Activated effector memory CD4-positive, alpha-beta T cell treated with anti-CD3 and anti-CD28 coated beads, Interleukin-2, amount 50 U/mL, for 16 hours (primary cell): ENCODE data around the gene CMTM2.
"Not testable (repeated sequence)": the region's sequence is repeated elsewhere in the genome, so short reads cannot be mapped to it uniquely, and the experiment has no call there.

Experiments used
- DNase-seq: peaks from one replicate; pipeline ENCODE4 v3.0.0-alpha.2; 2020

CMTM2 gene

DNA sequence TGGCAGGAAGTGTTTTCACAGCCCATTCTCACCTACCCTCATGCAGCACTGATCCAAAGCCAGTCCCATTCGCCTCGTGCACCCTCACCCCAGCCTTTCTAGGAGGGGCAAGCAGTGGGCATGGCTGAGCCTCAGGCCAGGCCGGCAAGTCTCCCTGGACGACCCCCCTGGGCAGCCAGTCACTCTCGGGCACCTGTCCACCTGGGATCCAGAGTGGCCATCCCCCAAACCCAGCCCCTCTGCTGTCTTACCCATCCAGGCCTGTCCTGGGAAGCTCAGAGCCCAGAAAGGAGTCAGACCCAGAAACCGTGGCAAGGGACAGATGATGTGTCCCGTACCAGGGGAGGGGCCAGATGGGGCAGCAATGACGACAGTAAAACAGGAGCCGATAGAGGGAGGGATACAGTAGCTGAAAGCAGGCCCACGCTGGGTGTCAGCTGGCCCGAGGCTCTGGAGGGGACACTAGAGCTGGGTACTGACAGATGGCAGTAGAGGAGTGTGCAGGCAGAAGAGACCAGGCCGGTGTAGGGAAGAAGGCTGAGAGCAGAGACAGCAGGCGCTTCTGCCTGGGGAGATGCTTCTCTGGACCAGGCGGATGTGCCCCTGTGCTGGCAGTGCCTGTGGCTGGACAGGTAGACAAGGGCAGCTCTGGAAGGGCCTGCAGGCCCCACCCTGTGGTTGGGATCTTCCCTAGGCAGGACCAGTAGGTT is 31.0 kb downstream of the CMTM2 start:
- no peak for DNase-seq

DNA sequence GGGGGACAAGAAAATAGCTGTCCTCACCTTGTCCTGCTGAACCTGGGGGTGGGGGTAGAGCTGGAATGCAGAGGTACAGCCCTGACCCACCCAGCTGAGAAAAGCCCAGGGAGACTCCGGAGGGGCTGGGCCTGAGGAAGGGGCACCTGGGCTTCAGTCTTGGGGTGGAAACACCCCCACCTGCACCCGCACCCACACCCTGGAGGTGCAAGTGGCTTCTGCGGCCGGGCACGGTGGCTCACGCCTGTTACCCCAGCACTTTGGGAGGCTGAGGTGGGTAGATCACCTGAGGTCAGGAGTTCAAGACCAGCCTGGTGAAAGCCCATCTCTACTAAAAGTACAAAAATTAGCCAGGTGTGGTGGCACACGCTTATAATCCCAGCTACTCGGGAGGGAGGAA is 32.6 kb downstream of the CMTM2 start:
- not testable (repeated sequence) for DNase-seq

DNA sequence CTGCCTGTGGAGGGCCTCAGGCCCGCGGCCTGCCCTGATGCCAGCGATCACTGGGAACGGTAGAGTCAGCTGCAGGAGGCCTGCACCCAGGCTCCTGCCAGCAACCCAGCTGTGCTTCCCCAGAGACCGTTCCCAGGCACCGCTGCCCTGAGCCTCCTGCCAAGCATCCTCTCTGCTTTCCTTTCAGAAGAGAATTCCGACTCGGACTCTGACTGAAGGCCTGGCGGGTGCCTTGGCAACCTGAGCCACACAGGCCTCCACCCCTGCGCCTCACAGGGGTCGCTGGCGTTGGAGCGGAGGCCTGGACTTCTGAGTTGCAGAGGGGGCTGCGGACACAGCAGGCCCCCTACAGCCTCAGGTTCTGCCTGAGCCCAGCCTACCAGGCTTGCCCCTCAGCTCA is 33.2 kb downstream of the CMTM2 start:
- DNase-seq, result no peak

DNA sequence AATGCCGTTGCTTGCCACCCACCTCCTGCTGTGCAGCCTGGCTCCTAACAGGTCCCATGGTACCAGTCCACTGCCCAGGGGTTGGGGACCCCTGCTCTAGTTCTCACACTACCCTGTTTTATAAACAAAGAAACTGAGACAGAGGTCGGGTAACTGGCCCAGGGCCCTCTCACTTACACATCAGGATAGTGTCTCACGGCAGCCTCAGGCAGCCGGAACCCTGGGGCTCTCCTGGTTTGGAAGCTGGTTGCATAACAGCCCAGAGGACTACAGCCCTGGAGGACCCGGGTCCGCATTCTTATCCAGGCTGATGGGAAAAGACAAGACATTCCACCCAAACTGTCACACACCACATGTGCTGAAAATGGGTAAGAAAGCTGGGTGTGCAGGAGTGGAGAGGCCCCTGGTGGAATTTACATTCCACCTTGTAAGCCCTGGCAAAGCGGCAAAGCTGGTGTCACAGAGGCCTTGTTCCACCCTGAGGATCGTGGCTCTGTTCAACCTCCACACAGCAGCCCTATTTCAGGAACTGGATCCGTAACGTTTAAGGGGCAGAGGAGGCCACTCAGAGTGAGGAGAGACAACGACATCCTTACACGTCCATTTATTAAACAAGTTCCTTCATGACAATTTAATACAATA is 35.0 kb downstream of the CMTM2 start:
- no peak for DNase-seq

DNA sequence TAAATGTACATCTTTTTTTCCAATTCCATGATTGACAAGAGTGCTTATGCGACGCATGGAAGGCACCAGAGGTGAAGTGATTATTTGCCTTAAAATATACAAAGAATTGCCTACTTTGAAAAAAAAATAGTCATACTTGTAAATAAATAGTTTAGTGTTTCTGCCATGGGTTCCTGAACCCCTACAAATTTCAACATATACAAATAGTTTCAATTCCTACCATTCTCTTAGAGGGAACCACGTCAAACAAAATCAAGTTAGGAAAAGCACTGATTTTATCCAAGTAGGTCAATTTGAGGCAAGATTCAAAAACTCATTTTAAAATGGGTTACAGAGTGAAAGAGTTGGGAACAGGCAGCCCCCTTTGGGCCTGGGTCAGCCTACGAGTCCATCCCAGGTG is 36.9 kb downstream of the CMTM2 start:
- DNase-seq, result no peak

DNA sequence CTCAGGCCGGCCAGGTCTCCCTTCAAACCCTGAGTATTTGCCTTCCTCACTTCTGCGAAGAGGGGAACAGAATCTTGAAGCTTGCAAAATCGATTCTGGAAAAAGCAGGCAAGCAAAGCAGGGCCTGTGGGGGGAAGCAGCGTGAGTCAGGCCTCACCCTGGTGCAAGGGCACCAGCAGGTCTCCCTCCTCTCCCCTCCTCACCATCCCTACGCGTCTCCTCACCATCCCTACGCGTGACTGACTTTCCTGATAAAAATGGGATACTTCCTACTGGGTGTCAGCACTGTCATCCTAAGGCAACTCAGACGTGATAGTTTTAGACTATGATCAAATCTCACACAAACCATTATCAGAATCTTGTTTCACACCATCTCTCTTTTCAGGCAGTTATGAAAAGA is 37.3 kb downstream of the CMTM2 start:
- no peak for DNase-seq

DNA sequence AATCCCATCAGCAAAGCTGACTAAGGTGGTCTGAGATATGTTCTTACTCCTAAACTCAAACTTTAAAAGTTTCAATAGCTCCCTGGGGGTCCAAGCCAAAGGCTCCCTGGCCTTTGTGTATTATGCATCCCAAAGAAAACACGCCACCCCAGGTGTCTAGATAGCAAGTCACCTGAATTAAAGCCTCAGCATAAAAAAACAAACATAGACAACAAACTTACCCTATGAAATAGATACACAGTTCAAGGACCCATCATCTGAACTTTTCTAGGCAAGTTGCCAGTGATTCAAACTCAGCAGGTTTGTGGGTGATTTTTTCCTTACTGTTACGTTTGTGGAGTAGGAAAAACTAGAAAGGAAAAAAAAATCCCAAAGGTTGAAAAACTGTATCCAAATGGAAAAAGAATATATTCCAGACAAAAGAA is 37.8 kb downstream of the CMTM2 start:
- DNase-seq, result no peak

DNA sequence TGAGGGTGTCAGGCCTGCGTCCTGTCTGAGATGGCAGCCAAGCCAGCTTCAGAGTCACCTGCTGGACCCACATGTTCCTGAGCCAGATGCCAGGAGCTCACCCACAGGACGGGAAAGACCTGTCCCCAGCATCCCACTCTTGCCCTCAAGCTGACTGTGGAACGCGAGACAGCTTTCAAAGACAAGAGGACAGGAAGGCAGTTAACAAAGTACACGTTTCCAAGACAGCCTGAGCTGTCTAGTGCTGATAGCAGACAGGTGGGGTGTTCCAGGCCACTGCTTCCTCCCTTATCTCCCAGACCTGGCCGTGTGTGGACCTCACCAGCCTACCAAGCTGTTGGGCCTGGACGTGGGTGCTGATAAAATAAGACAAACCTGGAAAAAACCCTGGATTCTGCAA is 38.5 kb downstream of the CMTM2 start:
- no peak for DNase-seq

DNA sequence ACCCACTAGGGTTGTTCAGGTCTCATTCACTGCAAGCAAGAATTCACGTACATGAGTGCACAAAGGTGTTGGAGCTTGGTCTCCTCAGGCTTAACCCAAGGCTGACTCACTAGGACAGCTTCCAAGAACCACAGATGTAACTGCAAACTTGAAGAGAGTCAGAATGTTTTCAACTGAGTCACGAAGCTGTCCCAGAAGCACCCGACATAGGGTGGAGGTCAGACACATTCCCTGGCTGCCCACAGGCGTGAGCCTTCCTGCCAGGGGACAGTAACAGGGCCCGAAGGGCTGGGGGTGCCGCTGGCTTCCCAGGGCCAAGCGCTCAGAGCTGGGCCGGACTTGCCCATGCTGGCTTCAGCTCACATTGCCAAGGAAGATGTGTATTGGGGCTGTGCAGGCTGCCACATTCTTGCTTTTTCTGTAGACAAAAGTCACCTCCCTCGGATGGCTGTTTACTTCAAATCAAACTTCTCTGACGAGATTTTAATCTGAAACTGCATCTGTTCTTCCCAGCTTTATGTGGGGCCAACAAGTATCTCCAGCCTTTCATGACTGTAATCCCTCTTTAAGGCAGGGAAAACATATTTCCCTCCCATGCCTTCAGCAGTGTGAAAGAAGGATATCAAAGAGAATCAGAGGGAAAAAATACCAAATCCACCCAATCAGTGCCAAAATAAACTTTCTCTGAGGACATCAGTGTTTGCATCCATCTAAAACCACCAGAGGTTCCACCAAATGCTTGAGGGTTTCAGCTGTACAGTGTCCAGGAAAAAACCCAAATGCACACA is 39.5 kb downstream of the CMTM2 start:
- DNase-seq, result no peak

DNA sequence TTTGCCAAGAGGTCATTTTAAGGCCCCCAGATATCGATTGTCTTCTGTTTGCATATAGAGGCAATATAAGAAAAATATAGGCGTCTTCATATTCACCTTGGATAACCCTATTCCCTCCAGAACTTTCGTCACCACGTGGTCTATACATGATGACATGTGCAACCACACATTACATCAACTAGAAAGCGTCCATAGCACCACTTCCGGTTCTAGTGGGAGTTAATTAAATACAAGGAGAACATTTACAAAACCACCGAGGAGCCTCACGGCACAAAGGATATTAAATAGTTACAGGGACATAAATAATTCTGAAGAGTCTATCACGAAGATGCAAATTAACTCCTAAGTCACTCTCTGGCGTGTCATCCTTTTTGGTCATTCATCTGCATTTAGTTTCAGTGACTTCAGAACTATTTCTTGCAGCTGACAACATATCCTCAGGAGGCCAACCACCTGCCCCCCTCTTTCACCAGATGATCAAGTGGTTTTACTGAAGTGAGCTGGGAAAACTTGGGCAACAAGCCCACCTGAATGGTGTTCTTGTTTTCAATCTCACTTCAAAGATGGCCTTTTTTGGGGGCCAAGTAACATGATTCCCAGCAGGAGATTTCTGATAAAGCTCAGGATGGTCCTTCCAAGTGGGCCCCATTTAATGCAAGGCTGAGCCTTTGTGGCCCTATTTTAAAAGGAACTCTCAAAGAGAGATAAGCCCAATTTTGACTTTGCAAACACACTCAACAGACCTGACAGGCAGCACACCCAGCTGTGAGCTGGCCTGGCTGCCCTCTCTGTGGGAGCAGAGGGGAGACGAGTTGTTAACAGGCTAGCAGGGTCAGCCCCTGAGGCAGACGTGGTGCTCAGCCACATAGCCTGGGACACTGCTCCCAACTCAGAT is 40.5 kb downstream of the CMTM2 start:
- no peak for DNase-seq

DNA sequence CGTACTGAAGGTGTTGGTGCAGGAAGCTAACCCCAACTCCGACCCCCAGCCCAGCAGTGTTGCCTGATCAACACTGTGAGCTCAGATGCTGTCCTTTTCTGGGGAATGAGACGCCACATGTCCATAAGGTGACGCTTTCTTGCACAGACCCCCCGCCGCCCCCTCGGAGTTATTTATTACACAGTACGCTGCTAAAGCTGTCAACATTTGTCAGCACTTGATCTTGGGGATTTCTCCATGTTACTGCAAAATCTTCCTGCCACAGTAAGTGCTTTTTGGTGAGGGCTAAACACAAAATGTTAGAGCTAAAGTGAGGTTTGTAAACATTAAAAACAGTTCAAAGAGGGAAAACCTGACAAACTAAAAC is 41.1 kb downstream of the CMTM2 start:
- no peak for DNase-seq

DNA sequence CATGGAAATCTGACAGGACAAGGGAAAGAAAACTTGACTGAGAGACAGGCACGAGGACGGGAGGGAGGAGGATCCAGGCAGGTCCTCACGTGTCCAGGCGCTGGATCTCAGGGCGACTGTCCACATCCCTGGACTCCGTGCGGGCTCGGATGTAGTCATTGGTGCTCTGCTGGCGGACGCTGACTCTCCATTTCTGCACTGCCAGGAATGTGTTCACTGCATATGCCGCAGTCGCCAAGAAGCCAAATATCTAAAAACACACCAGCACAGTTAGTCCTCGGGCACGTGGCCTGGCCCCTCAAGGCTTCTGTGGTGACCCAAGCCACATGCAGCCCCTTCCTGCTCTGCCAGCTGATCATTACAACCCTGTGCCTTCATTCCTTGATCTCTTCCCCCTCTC is 42.7 kb downstream of the CMTM2 start:
- DNase-seq, result no peak

DNA sequence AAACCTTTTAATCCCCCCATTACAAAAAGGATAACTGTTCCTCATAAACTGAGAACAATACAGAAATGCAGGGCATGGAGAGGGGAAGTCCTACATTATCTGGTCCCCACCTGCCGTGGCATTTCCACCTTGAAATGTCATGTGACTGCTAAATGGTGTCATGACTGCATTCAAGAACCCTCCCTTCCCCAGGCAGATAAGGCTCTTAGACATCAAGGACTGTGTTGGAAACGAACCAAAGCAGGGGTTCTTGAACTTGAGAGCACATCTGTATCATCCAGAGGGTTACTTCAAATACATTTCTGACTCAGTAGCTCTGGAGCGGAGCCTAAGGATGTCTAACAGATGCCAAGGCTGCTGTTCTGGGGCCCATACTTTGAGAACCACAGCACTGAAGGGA is 43.6 kb downstream of the CMTM2 start:
- no peak for DNase-seq

DNA sequence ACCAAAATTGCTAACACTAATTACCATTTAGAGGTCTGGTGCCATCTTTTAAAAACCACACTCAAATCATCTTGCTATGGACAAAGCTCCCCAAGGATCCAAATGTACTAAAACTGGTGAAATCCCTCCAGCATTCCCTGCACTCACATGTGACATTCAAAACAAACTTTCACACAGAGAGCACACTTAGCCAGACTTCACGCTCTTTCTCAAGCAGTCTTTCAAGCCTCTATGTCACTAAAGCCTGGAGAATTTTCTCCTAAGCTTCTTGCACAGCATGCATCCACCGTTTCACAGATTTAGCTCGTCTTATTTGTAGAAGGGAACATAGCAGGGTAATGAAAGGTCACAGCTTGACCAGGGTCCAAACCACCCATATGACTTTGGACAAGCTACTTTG is 44.5 kb downstream of the CMTM2 start:
- no peak for DNase-seq

DNA sequence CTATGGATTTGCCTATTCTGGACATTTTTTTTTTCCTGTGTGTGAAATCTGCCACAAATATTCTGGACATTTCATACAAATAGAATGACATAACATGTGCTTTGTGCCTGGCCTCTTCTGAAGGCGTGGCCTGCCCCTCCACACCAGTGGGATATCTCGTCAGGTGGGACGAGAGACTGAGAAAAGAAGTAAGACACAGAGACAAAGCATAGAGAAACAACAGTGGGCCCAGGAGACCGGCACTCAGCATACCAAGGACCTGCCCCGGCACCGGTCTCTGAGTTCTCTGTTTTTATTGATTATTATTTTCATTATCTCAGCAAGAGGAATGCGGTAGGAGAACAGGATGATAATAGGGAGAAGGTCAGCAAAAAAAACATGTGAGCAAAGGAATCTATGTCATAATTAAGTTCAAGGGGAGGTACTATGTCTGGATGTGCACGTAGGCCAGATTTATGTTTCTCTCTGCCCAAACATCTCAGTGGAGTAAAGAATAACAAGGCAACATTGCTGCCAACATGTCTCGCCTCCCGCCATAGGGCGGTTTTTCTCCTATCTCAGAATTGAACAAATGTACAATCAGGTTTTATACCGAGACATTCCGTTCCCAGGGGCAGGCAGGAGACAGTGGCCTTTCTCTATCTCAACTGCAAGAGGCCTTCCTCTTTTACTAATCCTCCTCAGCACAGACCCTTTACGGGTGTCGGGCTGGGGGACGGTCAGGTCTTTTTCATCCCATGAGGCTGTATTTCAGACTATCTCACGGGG is 48.5 kb downstream of the CMTM2 start:
- not testable (repeated sequence) for DNase-seq

DNA sequence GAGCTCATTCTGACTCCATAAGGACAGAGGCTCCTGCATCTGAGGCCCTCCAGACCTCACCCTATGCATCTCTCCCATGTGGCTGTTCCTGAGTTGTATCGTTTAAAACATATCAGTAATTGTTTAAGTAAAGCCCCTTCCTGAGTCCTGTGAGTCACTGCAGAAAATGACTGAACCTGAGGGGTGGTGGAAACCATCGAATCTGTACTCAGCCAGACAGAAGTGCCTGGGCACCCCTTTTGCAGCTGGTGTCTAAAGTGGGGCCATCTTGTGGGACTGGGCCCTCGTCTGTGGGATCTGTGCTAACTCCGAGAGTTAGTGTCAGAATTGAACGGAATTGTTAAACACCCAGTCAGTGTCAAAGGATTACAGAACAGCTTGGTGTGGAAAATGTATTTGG is 50.6 kb downstream of the CMTM2 start:
- no peak for DNase-seq

DNA sequence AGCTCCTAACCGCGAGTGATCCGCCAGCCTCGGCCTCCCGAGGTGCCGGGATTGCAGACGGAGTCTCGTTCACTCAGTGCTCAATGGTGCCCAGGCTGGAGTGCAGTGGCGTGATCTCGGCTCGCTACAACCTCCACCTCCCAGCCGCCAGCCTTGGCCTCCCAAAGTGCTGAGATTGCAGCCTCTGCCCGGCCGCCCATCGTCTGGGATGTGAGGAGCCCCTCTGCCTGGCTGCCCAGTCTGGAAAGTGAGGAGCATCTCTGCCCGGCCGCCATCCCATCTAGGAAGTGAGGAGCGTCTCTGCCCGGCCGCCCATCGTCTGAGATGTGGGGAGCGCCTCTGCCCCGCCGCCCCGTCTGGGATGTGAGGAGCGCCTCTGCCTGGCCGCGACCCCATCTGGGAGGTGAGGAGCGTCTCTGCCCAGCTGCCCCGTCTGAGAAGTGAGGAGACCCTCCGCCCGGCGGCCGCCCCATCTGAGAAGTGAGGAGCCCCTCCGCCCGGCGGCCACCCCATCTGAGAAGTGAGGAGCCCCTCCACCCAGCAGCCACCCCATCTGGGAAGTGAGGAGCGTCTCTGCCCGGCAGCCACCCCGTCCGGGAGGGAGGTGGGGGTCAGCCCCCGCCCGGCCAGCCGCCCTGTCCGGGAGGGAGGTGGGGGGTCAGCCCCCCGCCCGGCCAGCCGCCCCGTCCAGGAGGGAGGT is 51.4 kb downstream of the CMTM2 start:
- DNase-seq, result not testable (repeated sequence)

DNA sequence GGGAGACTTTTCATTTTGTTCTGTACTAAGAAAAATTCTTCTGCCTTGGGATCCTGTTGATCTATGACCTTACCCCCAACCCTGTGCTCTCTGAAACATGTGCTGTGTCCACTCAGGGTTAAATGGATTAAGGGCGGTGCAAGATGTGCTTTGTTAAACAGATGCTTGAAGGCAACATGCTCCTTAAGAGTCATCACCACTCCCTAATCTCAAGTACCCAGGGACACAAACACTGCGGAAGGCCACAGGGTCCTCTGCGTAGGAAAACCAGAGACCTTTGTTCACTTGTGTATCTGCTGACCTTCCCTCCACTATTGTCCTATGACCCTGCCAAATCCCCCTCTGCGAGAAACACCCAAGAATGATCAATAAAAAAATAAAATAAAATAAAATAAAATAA is 52.3 kb downstream of the CMTM2 start:
- DNase-seq, result not testable (repeated sequence)

DNA sequence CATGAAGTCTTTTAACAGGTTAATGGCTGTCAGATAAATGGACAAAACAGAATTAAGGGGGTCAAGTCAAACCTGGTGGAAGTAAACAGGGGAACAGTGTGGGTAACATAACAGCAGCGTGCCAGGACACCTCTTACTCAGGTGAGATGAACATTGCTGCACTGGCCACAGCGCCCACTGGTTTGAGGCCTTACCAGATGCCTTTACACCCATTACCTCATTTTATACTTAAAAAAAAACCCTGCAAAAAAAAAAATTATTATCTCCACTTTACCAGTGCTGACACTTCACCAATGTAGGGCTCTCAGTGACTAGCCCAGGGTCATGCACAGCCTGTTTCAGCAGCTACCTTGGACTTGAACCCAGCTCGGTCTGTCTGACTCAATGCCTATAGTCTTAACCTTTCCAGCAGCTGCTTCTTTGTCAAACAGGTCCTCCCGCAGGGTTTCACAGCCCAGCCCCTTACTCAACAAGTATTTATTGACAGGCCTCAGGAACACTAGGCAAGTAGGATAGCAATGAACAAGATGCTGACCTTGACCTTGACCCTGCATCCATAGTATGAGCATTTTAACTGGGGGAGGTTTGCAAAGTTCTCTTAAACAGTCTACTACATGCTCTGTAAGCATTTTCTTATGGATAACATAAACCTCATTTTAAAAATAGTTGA is 55.4 kb downstream of the CMTM2 start:
- DNase-seq, result no peak

DNA sequence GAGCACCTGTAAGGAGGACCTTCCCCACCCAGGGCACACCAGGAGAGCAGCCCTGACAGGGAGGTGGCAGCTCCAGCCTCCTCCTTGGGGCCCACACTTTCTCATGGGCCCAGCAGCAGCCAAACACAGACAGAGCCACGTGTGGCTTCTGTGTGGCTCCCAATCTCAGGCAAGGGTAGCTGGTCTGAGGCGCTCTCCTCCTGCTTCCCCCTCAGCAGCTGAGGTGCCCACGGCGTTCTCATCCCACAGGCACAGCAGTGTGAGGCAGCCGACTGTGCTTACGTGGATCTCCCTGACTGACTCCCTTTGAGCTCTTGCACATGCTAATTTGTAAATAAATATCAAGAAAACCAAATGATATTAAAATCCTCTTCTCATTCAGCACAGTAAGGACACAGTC is 56.1 kb downstream of the CMTM2 start:
- no peak for DNase-seq

DNA sequence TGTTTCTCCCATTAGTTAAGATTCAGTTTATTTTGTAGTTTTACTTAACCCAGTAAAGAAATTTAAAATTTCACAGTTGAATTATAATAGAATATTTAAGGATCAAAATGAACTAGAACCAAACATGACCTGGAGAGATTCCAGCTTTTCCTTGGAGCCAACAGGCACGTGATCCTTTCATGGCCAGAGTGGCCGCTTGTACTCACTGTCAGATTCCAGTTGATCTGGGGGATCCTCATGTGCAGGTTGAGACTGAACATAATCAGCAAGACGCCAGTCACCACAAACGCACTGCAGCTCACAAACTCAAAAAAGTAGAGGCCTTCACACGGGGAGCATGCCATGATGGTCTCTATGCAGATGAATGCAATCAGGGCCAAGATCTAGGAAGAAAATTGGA is 56.9 kb downstream of the CMTM2 start:
- no peak for DNase-seq
